Brain microvascular endothelial cell (primary cell): ENCODE results near the gene ZFYVE16.

Source experiments
- DNase-seq: peaks from one replicate; pipeline ENCODE4 v3.0.0-alpha.2; 2020
- H3K27ac ChIP-seq: fragments of 250-450 bp; sonication (Bioruptor Pico); 2 replicates; pipeline ENCODE4 v1.5.1; 2020; ENCODE audit warnings: mild to moderate bottlenecking, moderate library complexity
- H3K27me3 ChIP-seq: fragments of 250-450 bp; sonication (Bioruptor Pico); replicated peaks from 2 replicates; pipeline ENCODE4 v1.5.1; 2020; ENCODE audit warnings: mild to moderate bottlenecking
- H3K36me3 ChIP-seq: fragments of 250-450 bp; sonication (Bioruptor Pico); replicated peaks from 2 replicates; pipeline ENCODE4 v1.5.1; 2020; ENCODE audit warnings: mild to moderate bottlenecking
- H3K4me3 ChIP-seq: 2 replicates; pipeline ENCODE4 v1.5.1; 2011; ENCODE audit warnings: low read depth, mild to moderate bottlenecking, control low read depth, low read length, moderate library complexity
- in situ Hi-C: cut with HindIII; loops from 2 replicates; pipeline ENCODE4 v1.10.0; 2017; ENCODE audit warnings: low sequenced_read_pairs, low pct_ligation_motif_present
- TF ChIP-seq, protein P1 (sequence below): IDR thresholded peaks from 2 replicates; pipeline ENCODE4 v1.5.1; 2011; ENCODE audit warnings: low read depth, mild to moderate bottlenecking, moderate library complexity, low read length, control low read depth, inconsistent platforms; ENCODE audit errors: missing control alignments

Gene ZFYVE16

DNA sequence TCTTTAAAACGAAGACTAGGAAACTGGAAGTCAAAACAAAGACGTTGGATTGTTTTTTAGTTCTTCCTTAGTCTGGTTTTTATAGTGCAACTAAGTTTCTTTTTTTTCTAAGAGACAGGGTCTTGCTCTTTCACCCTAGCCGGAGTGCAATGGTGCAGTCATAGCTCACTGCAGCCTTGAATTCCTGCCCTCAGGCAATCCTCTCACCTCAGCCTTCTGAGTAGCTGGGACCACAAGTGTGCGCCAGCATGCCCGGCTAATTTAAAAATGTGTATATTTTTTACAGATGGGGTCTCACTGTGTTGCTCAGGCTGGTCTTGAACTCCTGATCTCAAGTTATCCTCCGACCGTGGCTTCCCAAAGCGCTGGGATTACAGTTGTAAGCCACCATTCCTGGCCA is 27.6 kb downstream of the ZFYVE16 start:
- in situ Hi-C loops: no loop called here
- no peak for DNase-seq
- H3K4me3 ChIP-seq: no peak overlapping the region
- H3K27me3 ChIP-seq: no peaks in the 10 kb centered on the region
- TF ChIP-seq, protein P1, sequence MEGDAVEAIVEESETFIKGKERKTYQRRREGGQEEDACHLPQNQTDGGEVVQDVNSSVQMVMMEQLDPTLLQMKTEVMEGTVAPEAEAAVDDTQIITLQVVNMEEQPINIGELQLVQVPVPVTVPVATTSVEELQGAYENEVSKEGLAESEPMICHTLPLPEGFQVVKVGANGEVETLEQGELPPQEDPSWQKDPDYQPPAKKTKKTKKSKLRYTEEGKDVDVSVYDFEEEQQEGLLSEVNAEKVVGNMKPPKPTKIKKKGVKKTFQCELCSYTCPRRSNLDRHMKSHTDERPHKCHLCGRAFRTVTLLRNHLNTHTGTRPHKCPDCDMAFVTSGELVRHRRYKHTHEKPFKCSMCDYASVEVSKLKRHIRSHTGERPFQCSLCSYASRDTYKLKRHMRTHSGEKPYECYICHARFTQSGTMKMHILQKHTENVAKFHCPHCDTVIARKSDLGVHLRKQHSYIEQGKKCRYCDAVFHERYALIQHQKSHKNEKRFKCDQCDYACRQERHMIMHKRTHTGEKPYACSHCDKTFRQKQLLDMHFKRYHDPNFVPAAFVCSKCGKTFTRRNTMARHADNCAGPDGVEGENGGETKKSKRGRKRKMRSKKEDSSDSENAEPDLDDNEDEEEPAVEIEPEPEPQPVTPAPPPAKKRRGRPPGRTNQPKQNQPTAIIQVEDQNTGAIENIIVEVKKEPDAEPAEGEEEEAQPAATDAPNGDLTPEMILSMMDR: no peak
- no peak overlapping the region for H3K27ac ChIP-seq
- peaks cover 9% of the 10 kb centered on the region for H3K36me3 ChIP-seq

DNA sequence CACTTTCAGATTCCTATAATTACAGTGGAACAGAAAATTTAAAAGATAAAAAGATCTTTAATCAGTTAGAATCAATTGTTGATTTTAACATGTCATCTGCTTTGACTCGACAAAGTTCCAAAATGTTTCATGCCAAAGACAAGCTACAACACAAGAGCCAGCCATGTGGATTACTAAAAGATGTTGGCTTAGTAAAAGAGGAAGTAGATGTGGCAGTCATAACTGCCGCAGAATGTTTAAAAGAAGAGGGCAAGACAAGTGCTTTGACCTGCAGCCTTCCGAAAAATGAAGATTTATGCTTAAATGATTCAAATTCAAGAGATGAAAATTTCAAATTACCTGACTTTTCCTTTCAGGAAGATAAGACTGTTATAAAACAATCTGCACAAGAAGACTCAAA is 29.5 kb downstream of the ZFYVE16 start:
- TF ChIP-seq, protein P1: no peak
- Histone ChIP-seq H3K27ac (no peak overlapping the region), H3K27me3 (no peaks in the 10 kb centered on the region), H3K36me3 (peaks cover 9% of the 10 kb centered on the region), H3K4me3 (no peak overlapping the region)
- no peak for DNase-seq
- in situ Hi-C loops: no loop called here

DNA sequence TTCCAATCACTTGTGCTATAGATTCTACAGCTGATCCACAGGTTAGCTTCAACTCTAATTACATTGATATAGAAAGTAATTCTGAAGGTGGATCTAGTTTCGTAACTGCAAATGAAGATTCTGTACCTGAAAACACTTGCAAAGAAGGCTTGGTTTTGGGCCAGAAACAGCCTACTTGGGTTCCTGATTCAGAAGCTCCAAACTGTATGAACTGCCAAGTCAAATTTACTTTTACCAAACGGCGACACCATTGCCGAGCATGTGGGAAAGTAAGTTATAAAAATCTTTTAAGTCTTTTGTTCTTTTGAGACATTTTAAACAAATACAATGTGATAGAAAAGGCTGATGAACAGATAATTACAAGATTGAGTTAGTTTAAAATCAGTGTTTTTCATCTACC is 30.9 kb downstream of the ZFYVE16 start:
- DNase-seq: no peak
- Histone ChIP-seq H3K27ac (no peak overlapping the region), H3K36me3 (peaks cover 12% of the 10 kb centered on the region), H3K27me3 (no peaks in the 10 kb centered on the region), H3K4me3 (no peak overlapping the region)
- in situ Hi-C loops: no loop called here
- TF ChIP-seq, protein P1: no peak

GRCh38 chr5:80439213-80439612 is 31.3 kb downstream of the ZFYVE16 start:
- Histone ChIP-seq H3K27me3 (no peaks in the 10 kb centered on the region), H3K4me3 (no peak overlapping the region), H3K36me3 (peaks cover 12% of the 10 kb centered on the region), H3K27ac (no peak overlapping the region)
- DNase-seq: no peak
- TF ChIP-seq, protein P1: no peak
- in situ Hi-C loops: no loop called here

DNA sequence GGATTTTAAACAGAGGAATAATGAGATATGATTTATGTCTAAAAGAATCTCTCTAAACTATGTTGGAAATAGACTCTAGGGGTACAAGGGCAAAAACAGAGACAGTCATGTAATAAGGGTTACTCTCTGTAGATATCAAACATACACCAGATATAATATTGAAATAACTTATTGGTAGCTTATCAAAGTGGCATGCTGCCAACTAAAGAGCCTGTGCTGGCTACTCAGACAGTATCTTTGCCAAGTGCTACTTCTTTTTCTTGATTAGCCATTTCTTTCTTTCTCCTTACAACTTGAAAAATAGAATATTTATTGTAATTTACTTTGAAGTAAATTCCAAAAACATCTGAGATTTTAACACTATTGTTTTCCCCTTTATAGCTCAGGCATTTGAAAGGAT is 34.9 kb downstream of the ZFYVE16 start:
- Histone ChIP-seq H3K27ac (no peak overlapping the region), H3K27me3 (no peaks in the 10 kb centered on the region), H3K4me3 (no peak overlapping the region), H3K36me3 (peaks cover 4% of the 10 kb centered on the region)
- TF ChIP-seq, protein P1: no peak
- no peak for DNase-seq
- in situ Hi-C loops: no loop called here

- no peak for DNase-seq
- H3K36me3 ChIP-seq: peaks cover 9% of the 10 kb centered on the region
These were observed 45.5 kb downstream of the ZFYVE16 start for GRCh38 chr5:80453366-80453765.

More at GRCh38 chr5:80453366-80453765, 45.5 kb downstream of the ZFYVE16 start:
- Histone ChIP-seq H3K4me3 (no peak overlapping the region), H3K27me3 (no peaks in the 10 kb centered on the region), H3K27ac (no peak overlapping the region)
- in situ Hi-C loops: no loop called here
- TF ChIP-seq, protein P1: no peak
